HEK293 (cell line): Measurements from ENCODE around the gene ZNF280D.

Experiments used
- CTCF ChIP-seq: fragments of 450-650 bp; formaldehyde crosslinking; IDR thresholded peaks from 2 replicates; pipeline ENCODE4 v1.5.1; 2016; ENCODE audit warnings: missing biosample characterization, missing genetic modification characterization
- HOXA7 ChIP-seq: sonication (generic); formaldehyde crosslinking; IDR thresholded peaks from 2 replicates; pipeline ENCODE4 v1.8.1; 2022; ENCODE audit warnings: missing genetic modification reagents, borderline replicate concordance
- KLF16 ChIP-seq: fragments of 450-650 bp; formaldehyde crosslinking; IDR thresholded peaks from 2 replicates; pipeline ENCODE4 v1.5.1; 2017; ENCODE audit warnings: missing biosample characterization, missing genetic modification characterization
- PBX3 ChIP-seq: sonication (generic); formaldehyde crosslinking; IDR thresholded peaks from 2 replicates; pipeline ENCODE4 v1.8.1; 2022; ENCODE audit warnings: mild to moderate bottlenecking, moderate library complexity, missing genetic modification reagents
- SETDB1 ChIP-seq: IDR thresholded peaks from one replicate; pipeline ENCODE4 v1.6.1; 2017; ENCODE audit warnings: mild to moderate bottlenecking, low read length, moderate library complexity, mixed read lengths; ENCODE audit not compliant: insufficient read length
- TCF7L2 ChIP-seq: IDR thresholded peaks from 2 replicates; pipeline ENCODE4 v1.6.1; 2011; ENCODE audit warnings: low read depth, mild to moderate bottlenecking, inconsistent platforms, low read length, moderate library complexity, borderline replicate concordance
- ZEB2 ChIP-seq: fragments of 450-650 bp; formaldehyde crosslinking; IDR thresholded peaks from 2 replicates; pipeline ENCODE4 v1.5.1; 2016; ENCODE audit warnings: missing biosample characterization, missing genetic modification characterization
- ZFP3 ChIP-seq: fragments of 450-650 bp; formaldehyde crosslinking; IDR thresholded peaks from 2 replicates; pipeline ENCODE4 v1.5.1; 2016; ENCODE audit warnings: low read depth, missing biosample characterization, missing genetic modification characterization
- ZNF596 ChIP-seq: fragments of 450-650 bp; IDR thresholded peaks from 2 replicates; pipeline ENCODE4 v1.5.0; 2018; ENCODE audit warnings: missing biosample characterization, mild to moderate bottlenecking, missing genetic modification characterization, moderate library complexity
- ZNF785 ChIP-seq: fragments of 450-650 bp; formaldehyde crosslinking; IDR thresholded peaks from 2 replicates; pipeline ENCODE4 v1.5.1; 2016; ENCODE audit warnings: missing biosample characterization, missing genetic modification characterization
- ZNF837 ChIP-seq: fragments of 450-650 bp; formaldehyde crosslinking; IDR thresholded peaks from 2 replicates; pipeline ENCODE4 v1.5.1; 2016; ENCODE audit warnings: missing biosample characterization, missing genetic modification characterization

- no peak for TF ChIP-seq ZFP3 (tag by site-specific recombination)
- no peak for TF ChIP-seq ZNF837
- no peak for TF ChIP-seq ZNF785 (tag by site-specific recombination)
- TF ChIP-seq SETDB1: no peak
- no peak for TF ChIP-seq HOXA7
- TF ChIP-seq TCF7L2: no peak
- no peak for TF ChIP-seq CTCF (tag by site-specific recombination)
- TF ChIP-seq ZEB2 (tag by site-specific recombination): no peak
- no peak for TF ChIP-seq KLF16 (tag by site-specific recombination)
- no peak for TF ChIP-seq PBX3
- no peak for TF ChIP-seq ZNF596
These were observed 119.5 kb downstream of the ZNF280D start for GRCh38 chr15:56613811-56614210.
